ENCODE results near the gene ATG10. TPM values are rescaled to one million over a fixed set of nuclear protein-coding genes. Genes with fewer than 3 reads are reported as not detected.

Gene ATG10
- total and polyA plus RNA-seq, 2 of the 8 experiments (the other 6 are each of a cell fraction or from before 2014, with no cell fraction given) = 3.7 to 8.8 TPM

DNA sequence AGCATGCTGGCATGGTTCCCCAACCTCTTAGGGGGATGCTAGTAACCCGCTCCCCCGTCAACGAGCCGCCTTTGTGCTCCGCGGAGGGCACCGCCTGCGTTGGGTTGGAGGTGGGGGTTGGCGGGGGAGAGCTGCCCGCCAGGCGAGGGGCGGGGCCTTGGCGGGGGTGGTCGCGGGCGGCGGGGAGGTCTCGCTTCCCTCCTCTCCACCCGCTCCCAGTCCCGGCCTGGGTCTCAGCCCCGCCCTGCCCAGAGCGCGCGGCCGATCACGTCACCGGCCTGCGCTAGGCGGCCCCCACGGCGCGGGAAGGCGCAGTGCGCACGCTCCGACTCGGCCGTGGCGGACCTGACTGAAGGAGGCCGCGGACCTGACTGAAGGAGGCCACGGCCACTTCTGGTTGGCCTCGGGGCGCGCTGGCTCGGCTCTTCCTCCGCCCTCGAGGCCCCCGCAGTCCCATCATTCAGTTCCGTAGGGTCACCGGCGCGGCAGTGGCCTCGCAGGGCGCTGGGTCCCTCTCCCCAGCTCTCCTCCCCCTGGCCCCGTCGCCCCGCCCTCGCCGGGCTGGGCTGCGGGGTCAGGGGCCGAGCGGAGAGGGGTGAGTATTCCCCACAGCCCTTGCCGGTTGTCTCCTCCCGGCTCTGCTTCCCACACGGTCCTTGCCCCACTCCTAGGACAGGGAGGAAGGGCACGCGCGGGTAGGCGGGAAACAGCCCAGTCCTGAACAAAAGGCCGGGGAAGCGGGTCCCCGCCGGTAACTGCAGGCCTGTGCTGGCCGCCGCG is at the start of gene ATG10 (continued):
- TF ChIP-seq, protein P1, sequence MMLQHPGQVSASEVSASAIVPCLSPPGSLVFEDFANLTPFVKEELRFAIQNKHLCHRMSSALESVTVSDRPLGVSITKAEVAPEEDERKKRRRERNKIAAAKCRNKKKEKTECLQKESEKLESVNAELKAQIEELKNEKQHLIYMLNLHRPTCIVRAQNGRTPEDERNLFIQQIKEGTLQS (IDR thresholded peaks at IDR 0.05; ENCODE audit: insufficient read depth, low read depth, low read length) = 0 out of 2 replicates have a peak, but pooled peaks have one; percentile 10
- TF ChIP-seq SP2 (IDR thresholded peaks at IDR 0.05; ENCODE audit: low read length) (no peak), EZH2 (IDR thresholded peaks at IDR 0.05; ENCODE audit: low read depth, low read length, severe bottlenecking) (no peak), CREB1 (IDR thresholded peaks at IDR 0.05) (peak; percentile 93), NRF1 (IDR thresholded peaks at IDR 0.05; ENCODE audit: low read depth, low read length) (peak; percentile 39), ASH2L (IDR thresholded peaks at IDR 0.05; ENCODE audit: low read length) (peak; percentile 95), SUZ12 (IDR thresholded peaks at IDR 0.05; ENCODE audit: low read length) (0 out of 2 replicates have a peak, but pooled peaks have one; percentile 35), RXRA (IDR thresholded peaks at IDR 0.05; ENCODE audit: insufficient read depth, low read depth, low read length) (no peak)
- TF ChIP-seq, protein P2, sequence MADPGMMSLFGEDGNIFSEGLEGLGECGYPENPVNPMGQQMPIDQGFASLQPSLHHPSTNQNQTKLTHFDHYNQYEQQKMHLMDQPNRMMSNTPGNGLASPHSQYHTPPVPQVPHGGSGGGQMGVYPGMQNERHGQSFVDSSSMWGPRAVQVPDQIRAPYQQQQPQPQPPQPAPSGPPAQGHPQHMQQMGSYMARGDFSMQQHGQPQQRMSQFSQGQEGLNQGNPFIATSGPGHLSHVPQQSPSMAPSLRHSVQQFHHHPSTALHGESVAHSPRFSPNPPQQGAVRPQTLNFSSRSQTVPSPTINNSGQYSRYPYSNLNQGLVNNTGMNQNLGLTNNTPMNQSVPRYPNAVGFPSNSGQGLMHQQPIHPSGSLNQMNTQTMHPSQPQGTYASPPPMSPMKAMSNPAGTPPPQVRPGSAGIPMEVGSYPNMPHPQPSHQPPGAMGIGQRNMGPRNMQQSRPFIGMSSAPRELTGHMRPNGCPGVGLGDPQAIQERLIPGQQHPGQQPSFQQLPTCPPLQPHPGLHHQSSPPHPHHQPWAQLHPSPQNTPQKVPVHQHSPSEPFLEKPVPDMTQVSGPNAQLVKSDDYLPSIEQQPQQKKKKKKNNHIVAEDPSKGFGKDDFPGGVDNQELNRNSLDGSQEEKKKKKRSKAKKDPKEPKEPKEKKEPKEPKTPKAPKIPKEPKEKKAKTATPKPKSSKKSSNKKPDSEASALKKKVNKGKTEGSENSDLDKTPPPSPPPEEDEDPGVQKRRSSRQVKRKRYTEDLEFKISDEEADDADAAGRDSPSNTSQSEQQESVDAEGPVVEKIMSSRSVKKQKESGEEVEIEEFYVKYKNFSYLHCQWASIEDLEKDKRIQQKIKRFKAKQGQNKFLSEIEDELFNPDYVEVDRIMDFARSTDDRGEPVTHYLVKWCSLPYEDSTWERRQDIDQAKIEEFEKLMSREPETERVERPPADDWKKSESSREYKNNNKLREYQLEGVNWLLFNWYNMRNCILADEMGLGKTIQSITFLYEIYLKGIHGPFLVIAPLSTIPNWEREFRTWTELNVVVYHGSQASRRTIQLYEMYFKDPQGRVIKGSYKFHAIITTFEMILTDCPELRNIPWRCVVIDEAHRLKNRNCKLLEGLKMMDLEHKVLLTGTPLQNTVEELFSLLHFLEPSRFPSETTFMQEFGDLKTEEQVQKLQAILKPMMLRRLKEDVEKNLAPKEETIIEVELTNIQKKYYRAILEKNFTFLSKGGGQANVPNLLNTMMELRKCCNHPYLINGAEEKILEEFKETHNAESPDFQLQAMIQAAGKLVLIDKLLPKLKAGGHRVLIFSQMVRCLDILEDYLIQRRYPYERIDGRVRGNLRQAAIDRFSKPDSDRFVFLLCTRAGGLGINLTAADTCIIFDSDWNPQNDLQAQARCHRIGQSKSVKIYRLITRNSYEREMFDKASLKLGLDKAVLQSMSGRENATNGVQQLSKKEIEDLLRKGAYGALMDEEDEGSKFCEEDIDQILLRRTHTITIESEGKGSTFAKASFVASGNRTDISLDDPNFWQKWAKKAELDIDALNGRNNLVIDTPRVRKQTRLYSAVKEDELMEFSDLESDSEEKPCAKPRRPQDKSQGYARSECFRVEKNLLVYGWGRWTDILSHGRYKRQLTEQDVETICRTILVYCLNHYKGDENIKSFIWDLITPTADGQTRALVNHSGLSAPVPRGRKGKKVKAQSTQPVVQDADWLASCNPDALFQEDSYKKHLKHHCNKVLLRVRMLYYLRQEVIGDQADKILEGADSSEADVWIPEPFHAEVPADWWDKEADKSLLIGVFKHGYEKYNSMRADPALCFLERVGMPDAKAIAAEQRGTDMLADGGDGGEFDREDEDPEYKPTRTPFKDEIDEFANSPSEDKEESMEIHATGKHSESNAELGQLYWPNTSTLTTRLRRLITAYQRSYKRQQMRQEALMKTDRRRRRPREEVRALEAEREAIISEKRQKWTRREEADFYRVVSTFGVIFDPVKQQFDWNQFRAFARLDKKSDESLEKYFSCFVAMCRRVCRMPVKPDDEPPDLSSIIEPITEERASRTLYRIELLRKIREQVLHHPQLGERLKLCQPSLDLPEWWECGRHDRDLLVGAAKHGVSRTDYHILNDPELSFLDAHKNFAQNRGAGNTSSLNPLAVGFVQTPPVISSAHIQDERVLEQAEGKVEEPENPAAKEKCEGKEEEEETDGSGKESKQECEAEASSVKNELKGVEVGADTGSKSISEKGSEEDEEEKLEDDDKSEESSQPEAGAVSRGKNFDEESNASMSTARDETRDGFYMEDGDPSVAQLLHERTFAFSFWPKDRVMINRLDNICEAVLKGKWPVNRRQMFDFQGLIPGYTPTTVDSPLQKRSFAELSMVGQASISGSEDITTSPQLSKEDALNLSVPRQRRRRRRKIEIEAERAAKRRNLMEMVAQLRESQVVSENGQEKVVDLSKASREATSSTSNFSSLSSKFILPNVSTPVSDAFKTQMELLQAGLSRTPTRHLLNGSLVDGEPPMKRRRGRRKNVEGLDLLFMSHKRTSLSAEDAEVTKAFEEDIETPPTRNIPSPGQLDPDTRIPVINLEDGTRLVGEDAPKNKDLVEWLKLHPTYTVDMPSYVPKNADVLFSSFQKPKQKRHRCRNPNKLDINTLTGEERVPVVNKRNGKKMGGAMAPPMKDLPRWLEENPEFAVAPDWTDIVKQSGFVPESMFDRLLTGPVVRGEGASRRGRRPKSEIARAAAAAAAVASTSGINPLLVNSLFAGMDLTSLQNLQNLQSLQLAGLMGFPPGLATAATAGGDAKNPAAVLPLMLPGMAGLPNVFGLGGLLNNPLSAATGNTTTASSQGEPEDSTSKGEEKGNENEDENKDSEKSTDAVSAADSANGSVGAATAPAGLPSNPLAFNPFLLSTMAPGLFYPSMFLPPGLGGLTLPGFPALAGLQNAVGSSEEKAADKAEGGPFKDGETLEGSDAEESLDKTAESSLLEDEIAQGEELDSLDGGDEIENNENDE (IDR thresholded peaks at IDR 0.05; ENCODE audit: insufficient replicate concordance, low read length) = no peak

Measured in H1 (cell line).